Colonic mucosa (tissue), 4 donors: ENCODE results near the gene FAIM2. TPM values are rescaled to one million over a fixed set of nuclear protein-coding genes. Genes with fewer than 3 reads are reported as not detected.

Source experiments
- DNase-seq: peaks from one replicate; pipeline ENCODE4 v3.0.0-alpha.2; 2020
- H3K27ac ChIP-seq: fragments of 200-600 bp; one replicate; pipeline ENCODE4 v1.8.0; 2021
- H3K27me3 ChIP-seq: fragments of 200-600 bp; one replicate; pipeline ENCODE4 v1.8.0; 2021
- H3K36me3 ChIP-seq: fragments of 200-600 bp; one replicate; pipeline ENCODE4 v1.8.0; 2021
- H3K4me1 ChIP-seq: fragments of 200-600 bp; one replicate; pipeline ENCODE4 v1.8.0; 2021; ENCODE audit warnings: mild to moderate bottlenecking
- H3K4me3 ChIP-seq: fragments of 200-600 bp; one replicate; pipeline ENCODE4 v1.8.0; 2021
- H3K9ac ChIP-seq, 2 donors: one replicate each; pipeline ENCODE4 v1.7.0; 2013; ENCODE audit warnings: control low read depth in 2 of 2, low read depth in 2 of 2, low read length in 2 of 2
- H3K9me3 ChIP-seq: fragments of 200-600 bp; one replicate; pipeline ENCODE4 v1.8.0; 2021
- CTCF ChIP-seq: fragments of 200-600 bp; IDR thresholded peaks from one replicate; pipeline ENCODE4 v1.8.0; 2022; ENCODE audit warnings: antibody characterized with exemption, mild to moderate bottlenecking
- intact Hi-C: fragments of 100-400 bp; cut with DNase I; formaldehyde crosslinking; loops from one replicate; pipeline ENCODE4 v1.14.1; 2022
- total RNA-seq, 2 donors: library from RNA; stranded (reverse); fragmentation: NEBNext Ultra II Directional in 1 of 2; extraction: Animal tissue kit (Norgen Biotek cat#: 25700) in 1 of 2; gene quantifications; one replicate each; pipeline ENCODE4 v1.2.1, GENCODE V29; 2021
- donor health status: healthy.
- donor health status: DM: no; HTN: no; CAD: no.
- donor health status: DM: no; HTN: no; CAD: no.

The FAIM2 gene
- total RNA-seq, 2 donors from 2014 or later: 2.8 to 3.6 TPM

GRCh38 chr12:49885663-49886461 lies 17.8 kb downstream of the FAIM2 start:
- Histone ChIP-seq H3K36me3 (no peaks in the 10 kb centered on the region), H3K27ac (no peak overlapping the region), H3K27me3 (no peaks in the 10 kb centered on the region), H3K4me1 (peaks cover 12% of the 10 kb centered on the region), H3K9ac (no peak overlapping the region), H3K9me3 (no peaks in the 10 kb centered on the region), H3K4me3 (no peak overlapping the region)
- no peak for DNase-seq
- TF ChIP-seq CTCF: no peak
- intact Hi-C loops: no loop called here

GRCh38 chr12:49885118-49885517 lies 18.6 kb downstream of the FAIM2 start:
- H3K27me3 ChIP-seq: no peaks in the 10 kb centered on the region
- no peak for TF ChIP-seq CTCF
- H3K4me1 ChIP-seq: peaks cover 12% of the 10 kb centered on the region
- H3K9me3 ChIP-seq: no peaks in the 10 kb centered on the region
- H3K36me3 ChIP-seq: no peaks in the 10 kb centered on the region
- H3K4me3 ChIP-seq: no peak overlapping the region
- DNase-seq: no peak
- no peak overlapping the region for H3K9ac ChIP-seq
- H3K27ac ChIP-seq: no peak overlapping the region
- intact Hi-C loops: no loop called here

GRCh38 chr12:49882851-49883464 lies 20.7 kb downstream of the FAIM2 start:
- DNase-seq: no peak
- H3K36me3 ChIP-seq: no peaks in the 10 kb centered on the region
- peaks cover 2% of the 10 kb centered on the region for H3K4me1 ChIP-seq
- no peaks in the 10 kb centered on the region for H3K9me3 ChIP-seq
- no peaks in the 10 kb centered on the region for H3K27me3 ChIP-seq
- intact Hi-C loops: no loop called here
- no peak overlapping the region for H3K27ac ChIP-seq
- TF ChIP-seq CTCF: no peak
- H3K4me3 ChIP-seq: no peak overlapping the region
- no peak overlapping the region for H3K9ac ChIP-seq

- intact Hi-C loops: no loop called here
- Histone ChIP-seq H3K9me3 (no peaks in the 10 kb centered on the region), H3K27ac (no peak overlapping the region), H3K9ac (no peak overlapping the region), H3K36me3 (no peaks in the 10 kb centered on the region), H3K4me1 (no peaks in the 10 kb centered on the region), H3K4me3 (no peak overlapping the region), H3K27me3 (no peaks in the 10 kb centered on the region)
- no peak for TF ChIP-seq CTCF
- no peak for DNase-seq
Observed at GRCh38 chr12:49882248-49882850, 21.4 kb downstream of the FAIM2 start.

- intact Hi-C loops: no loop called here
- no peak for DNase-seq
- no peak for TF ChIP-seq CTCF
- Histone ChIP-seq H3K9me3 (no peaks in the 10 kb centered on the region), H3K27me3 (no peaks in the 10 kb centered on the region), H3K36me3 (no peaks in the 10 kb centered on the region), H3K4me3 (no peak overlapping the region), H3K27ac (no peak overlapping the region), H3K4me1 (no peaks in the 10 kb centered on the region), H3K9ac (no peak overlapping the region)
Observed at GRCh38 chr12:49881415-49882247, 22.1 kb downstream of the FAIM2 start.
